Type B pancreatic cell (in vitro differentiated cells): Measurements from ENCODE around the gene HAUS1. TPM values are rescaled to one million over a fixed set of nuclear protein-coding genes. Genes with fewer than 3 reads are reported as not detected.

ENCODE experiments used
- DNase-seq: peaks from one replicate; pipeline ENCODE4 v3.0.0; 2021; ENCODE audit warnings: mixed read lengths; ENCODE audit not compliant: unreplicated experiment; ENCODE audit errors: extremely low spot score
- H3K27ac Mint-ChIP-seq: 2 replicates; pipeline ENCODE4 v1.8.0; 2021; ENCODE audit warnings: mild to moderate bottlenecking, mixed read lengths
- H3K27me3 Mint-ChIP-seq: 2 replicates; pipeline ENCODE4 v1.8.0; 2021; ENCODE audit warnings: mixed read lengths
- H3K36me3 Mint-ChIP-seq: 2 replicates; pipeline ENCODE4 v1.8.0; 2021; ENCODE audit warnings: mixed read lengths
- H3K4me1 Mint-ChIP-seq: one replicate; pipeline ENCODE4 v1.8.0; 2021; ENCODE audit warnings: mixed read lengths; ENCODE audit not compliant: unreplicated experiment
- H3K4me3 Mint-ChIP-seq: 2 replicates; pipeline ENCODE4 v1.8.0; 2021; ENCODE audit warnings: mild to moderate bottlenecking, mixed read lengths
- H3K9me3 Mint-ChIP-seq: 2 replicates; pipeline ENCODE4 v1.8.0; 2021; ENCODE audit warnings: mixed read lengths
- CTCF ChIP-seq: fragments of 200-600 bp; sonication (generic); conservative IDR thresholded peaks from 2 replicates; pipeline ENCODE4 v1.5.0; 2021; ENCODE audit warnings: antibody characterized with exemption, mild to moderate bottlenecking
- long read RNA-seq: library from polyadenylated mRNA; unstranded; transcript quantifications from one replicate; pipeline ENCODE4 v2.0.0, GENCODE V29; 2020
- total RNA-seq: library from RNA; stranded (reverse); gene quantifications from 2 replicates; pipeline ENCODE4 v1.2.1, GENCODE V29; 2021; ENCODE audit warnings: low replicate concordance

Gene HAUS1
- total RNA-seq: 22.0 and 55.1 TPM in 2 replicates
- long read RNA-seq, transcript HAUS1-201 (9 exons, 1,125 nt): major isoform, 56 of 64 reads
- long read RNA-seq, partial matches to known transcripts: 4 of 64 reads
- long read RNA-seq, other reads (novel, unspliced or antisense): 3 of 64 reads

GRCh38 chr18:46104128-46104911, at the start of gene HAUS1:
Gene HAUS1 (plus strand): TSS chr18:46104385. CDS start chr18:46104412, 27 bp downstream.
- Mint-ChIP-seq H3K27ac (peak within 1 kb of the TSS; percentile 86), H3K36me3 (peaks cover 10% of the 10 kb centered on the region), H3K4me1 (peaks cover 10% of the 10 kb centered on the region), H3K4me3 (peak within 1 kb of the TSS; percentile 97), H3K27me3 (no peaks in the 10 kb centered on the region), H3K9me3 (no peaks in the 10 kb centered on the region)
- peak; percentile 93 for DNase-seq
- no peak for TF ChIP-seq CTCF

GRCh38 chr18:46054956-46055837, 49.0 kb upstream of the HAUS1 start:
- Mint-ChIP-seq H3K27me3 (no peaks in the 10 kb centered on the region), H3K27ac (no peak overlapping the region), H3K4me1 (peaks cover 17% of the 10 kb centered on the region), H3K36me3 (no peaks in the 10 kb centered on the region), H3K9me3 (no peaks in the 10 kb centered on the region), H3K4me3 (no peak overlapping the region)
- no peak for TF ChIP-seq CTCF
- no peak for DNase-seq

- no peak overlapping the region for H3K4me3 Mint-ChIP-seq
- H3K9me3 Mint-ChIP-seq: no peaks in the 10 kb centered on the region
- H3K4me1 Mint-ChIP-seq: peaks cover 21% of the 10 kb centered on the region
- no peak for TF ChIP-seq CTCF
- no peaks in the 10 kb centered on the region for H3K27me3 Mint-ChIP-seq
- H3K36me3 Mint-ChIP-seq: no peaks in the 10 kb centered on the region
- no peak for DNase-seq
- no peak overlapping the region for H3K27ac Mint-ChIP-seq
These were observed 48.4 kb upstream of the HAUS1 start for GRCh38 chr18:46055838-46056230.

GRCh38 chr18:46060359-46060841, 43.8 kb upstream of the HAUS1 start:
- no peak for DNase-seq
- Mint-ChIP-seq H3K4me1 (peaks cover 10% of the 10 kb centered on the region), H3K4me3 (no peak overlapping the region), H3K27me3 (no peaks in the 10 kb centered on the region), H3K27ac (no peak overlapping the region), H3K36me3 (peaks cover 4% of the 10 kb centered on the region), H3K9me3 (no peaks in the 10 kb centered on the region)
- TF ChIP-seq CTCF: no peak

GRCh38 chr18:46061387-46061786, 42.8 kb upstream of the HAUS1 start:
- H3K27ac Mint-ChIP-seq: no peak overlapping the region
- no peak for TF ChIP-seq CTCF
- no peaks in the 10 kb centered on the region for H3K27me3 Mint-ChIP-seq
- no peak for DNase-seq
- H3K4me1 Mint-ChIP-seq: peaks cover 10% of the 10 kb centered on the region
- peaks cover 4% of the 10 kb centered on the region for H3K36me3 Mint-ChIP-seq
- H3K9me3 Mint-ChIP-seq: no peaks in the 10 kb centered on the region
- no peak overlapping the region for H3K4me3 Mint-ChIP-seq
